Gastroesophageal sphincter (tissue), 4 donors: Measurements from ENCODE around the gene PDE5A. TPM values are rescaled to one million over a fixed set of nuclear protein-coding genes. Genes with fewer than 3 reads are reported as not detected.

Source experiments
- ATAC-seq: fragments of 150-250 bp; one replicate; pipeline ENCODE4 v1.9.1; 2016; ENCODE audit warnings: mild to moderate bottlenecking, moderate library complexity
- H3K27ac ChIP-seq, 4 donors: fragments of 200-600 bp; sonication (generic) in 3 of 4; 1 replicate in 3 of 4; 2 replicates in 1 of 4; pipeline ENCODE4 v1.5.1; 2016 to 2019
- H3K27me3 ChIP-seq: fragments of 200-600 bp; sonication (generic); one replicate; pipeline ENCODE4 v1.5.1; 2019
- H3K36me3 ChIP-seq, 2 donors: fragments of 200-600 bp; sonication (generic); one replicate each; pipeline ENCODE4 v1.5.1; 2019; ENCODE audit warnings: control low read depth in 1 of 2
- H3K4me1 ChIP-seq, 3 donors: fragments of 200-600 bp; sonication (generic); 1 replicate in 2 of 3; 2 replicates in 1 of 3; pipeline ENCODE4 v1.5.1; 2016 to 2019; ENCODE audit warnings: control low read depth in 2 of 3
- H3K4me3 ChIP-seq, 2 donors: fragments of 200-600 bp; sonication (generic); one replicate each; pipeline ENCODE4 v1.5.1; 2019; ENCODE audit warnings: mild to moderate bottlenecking in 1 of 2, moderate library complexity in 1 of 2
- H3K9me3 ChIP-seq, 3 donors: fragments of 200-600 bp; sonication (generic); one replicate each; pipeline ENCODE4 v1.5.1; 2017 to 2019; ENCODE audit warnings: control low read depth in 2 of 3
- EP300 ChIP-seq: sonication (generic); formaldehyde crosslinking; IDR thresholded peaks from one replicate; pipeline ENCODE4 v1.6.1; 2017; ENCODE audit warnings: antibody characterized with exemption, mild to moderate bottlenecking
- POLR2A ChIP-seq, 2 donors: fragments of 450-650 bp; IDR thresholded peaks; one replicate each; pipeline ENCODE4 v1.6.1; 2017; ENCODE audit warnings: antibody characterized with exemption in 2 of 2, mild to moderate bottlenecking in 2 of 2, moderate library complexity in 1 of 2
- POLR2AphosphoS5 ChIP-seq: sonication (generic); formaldehyde crosslinking; IDR thresholded peaks from one replicate; pipeline ENCODE4 v1.6.1; 2017; ENCODE audit warnings: antibody characterized with exemption
- WGBS, 2 donors: methylation state at CpG; one replicate each; pipeline ENCODE4 v1.1.5; 2018; ENCODE audit warnings: low coverage in 1 of 2; 5-methylcytosine and 5-hydroxymethylcytosine counted together
- total RNA-seq, 4 donors: library from RNA; depleted of rRNA; stranded (reverse); fragments of >200 nt; gene quantifications; one replicate each; pipeline ENCODE4 v1.1.0, GENCODE V29; 2016
- TF ChIP-seq, protein P1 (sequence below), 4 experiments: fragments of 200-600 bp in 2 of 4; fragments of 450-650 bp in 2 of 4; sonication (generic) in 1 of 4; IDR thresholded peaks; one replicate each; pipeline ENCODE4 v1.5.1; 2017 to 2019; ENCODE audit warnings: antibody characterized with exemption in 4 of 4, mild to moderate bottlenecking in 2 of 4, moderate library complexity in 2 of 4

The PDE5A gene
- total RNA-seq, 4 donors from 2014 or later: 126 to 358 (median 212) TPM

DNA sequence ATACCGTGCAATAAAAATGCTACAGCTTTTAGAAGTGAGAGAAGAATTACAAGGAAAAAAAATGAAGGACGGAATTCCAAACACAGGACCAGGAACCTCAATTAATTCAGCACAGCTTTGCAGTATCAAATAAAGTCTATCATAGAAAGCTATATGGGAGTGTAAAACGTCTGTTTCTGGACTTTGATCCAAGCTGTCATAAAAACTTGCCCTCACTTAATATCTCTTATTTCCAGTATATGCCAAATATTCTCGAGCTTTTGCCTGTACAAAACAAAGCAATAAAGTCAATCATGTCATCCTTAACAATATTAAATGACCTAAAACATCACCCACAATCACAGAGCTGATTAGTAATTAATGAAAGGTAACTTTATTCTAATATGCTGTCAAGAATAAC lies 4.2 kb downstream of the PDE5A start:
- WGBS, 2 donors: 12 to 19% methylated on average over 4 of the region's 4 CpGs
- no peak for ATAC-seq
- H3K4me3 ChIP-seq: peak overlapping the region; percentile 75 to 84

DNA sequence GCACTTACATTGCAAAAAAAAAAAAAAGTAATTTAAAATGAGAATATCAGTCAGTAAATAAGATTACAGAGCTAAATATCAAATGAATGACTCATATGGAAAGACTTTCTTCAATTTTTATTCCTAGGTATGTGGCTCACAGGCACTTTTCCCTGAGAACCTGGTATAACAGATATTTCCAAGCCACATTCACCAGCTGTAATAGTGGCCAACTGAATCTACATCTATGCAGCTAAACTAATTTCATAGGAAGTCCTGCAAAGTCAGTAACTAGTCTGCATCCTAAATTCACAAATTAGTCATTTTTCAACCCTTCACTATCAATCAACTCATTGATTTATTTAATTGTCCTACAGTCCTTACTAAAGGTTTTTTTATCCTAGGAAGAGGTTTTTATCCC lies 5.6 kb downstream of the PDE5A start:
- TF ChIP-seq POLR2A (IDR thresholded peaks at IDR 0.05) (no peak), POLR2AphosphoS5 (no peak), EP300 (no peak)
- TF ChIP-seq, protein P1, sequence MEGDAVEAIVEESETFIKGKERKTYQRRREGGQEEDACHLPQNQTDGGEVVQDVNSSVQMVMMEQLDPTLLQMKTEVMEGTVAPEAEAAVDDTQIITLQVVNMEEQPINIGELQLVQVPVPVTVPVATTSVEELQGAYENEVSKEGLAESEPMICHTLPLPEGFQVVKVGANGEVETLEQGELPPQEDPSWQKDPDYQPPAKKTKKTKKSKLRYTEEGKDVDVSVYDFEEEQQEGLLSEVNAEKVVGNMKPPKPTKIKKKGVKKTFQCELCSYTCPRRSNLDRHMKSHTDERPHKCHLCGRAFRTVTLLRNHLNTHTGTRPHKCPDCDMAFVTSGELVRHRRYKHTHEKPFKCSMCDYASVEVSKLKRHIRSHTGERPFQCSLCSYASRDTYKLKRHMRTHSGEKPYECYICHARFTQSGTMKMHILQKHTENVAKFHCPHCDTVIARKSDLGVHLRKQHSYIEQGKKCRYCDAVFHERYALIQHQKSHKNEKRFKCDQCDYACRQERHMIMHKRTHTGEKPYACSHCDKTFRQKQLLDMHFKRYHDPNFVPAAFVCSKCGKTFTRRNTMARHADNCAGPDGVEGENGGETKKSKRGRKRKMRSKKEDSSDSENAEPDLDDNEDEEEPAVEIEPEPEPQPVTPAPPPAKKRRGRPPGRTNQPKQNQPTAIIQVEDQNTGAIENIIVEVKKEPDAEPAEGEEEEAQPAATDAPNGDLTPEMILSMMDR (IDR thresholded peaks at IDR 0.05): no peak
- ATAC-seq: no peak
- Histone ChIP-seq H3K36me3 (no peaks in the 10 kb centered on the region), H3K4me1 (peaks cover 3 to 64% (median 10%) of the 10 kb centered on the region in 3 donors), H3K9me3 (no peaks in the 10 kb centered on the region), H3K27me3 (no peaks in the 10 kb centered on the region), H3K27ac (peak overlapping the region; percentile 68 to 99 (median 85)), H3K4me3 (peak overlapping the region; percentile 75 to 84)

More for the DNA sequence above, 4.2 kb downstream of the PDE5A start:
- Histone ChIP-seq H3K36me3 (no peaks in the 10 kb centered on the region), H3K9me3 (no peaks in the 10 kb centered on the region), H3K27ac (peak overlapping the region; percentile 68 to 99 (median 95)), H3K27me3 (no peaks in the 10 kb centered on the region), H3K4me1 (peaks cover 3 to 55% (median 6%) of the 10 kb centered on the region in 3 donors)
- TF ChIP-seq EP300 (no peak), POLR2A (IDR thresholded peaks at IDR 0.05) (no peak), POLR2AphosphoS5 (no peak)
- TF ChIP-seq, protein P1 (IDR thresholded peaks at IDR 0.05): no peak

DNA sequence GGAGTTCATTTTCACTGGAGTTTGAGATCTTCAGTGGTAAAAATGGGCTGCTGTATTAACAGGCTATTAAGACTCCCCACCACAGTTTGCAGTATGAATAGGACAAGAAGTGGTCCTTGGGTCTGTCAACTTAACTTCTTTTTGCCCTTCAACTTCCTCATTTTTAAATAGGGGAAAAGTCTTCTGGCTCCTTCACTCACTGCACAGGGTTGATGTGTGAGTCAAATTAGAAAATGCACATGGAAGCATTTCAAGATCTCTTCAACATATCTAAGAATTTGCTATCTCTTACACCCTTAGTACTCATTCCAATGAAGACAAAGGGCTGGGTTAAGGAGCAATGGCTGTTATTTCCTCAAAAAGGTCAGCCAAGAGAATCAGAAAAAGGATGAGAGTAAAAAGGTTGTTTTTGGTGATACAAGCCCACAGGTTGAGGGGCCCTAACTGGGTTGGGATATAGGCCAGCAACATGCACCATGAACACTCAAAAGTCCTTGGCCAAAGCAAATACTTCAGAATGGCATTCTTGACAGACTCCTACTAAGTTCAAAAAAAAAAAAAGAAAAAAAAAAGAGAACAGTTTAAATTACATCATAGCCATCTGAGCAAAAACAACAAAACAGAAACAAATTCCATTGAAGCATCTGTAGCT lies 13.4 kb downstream of the PDE5A start:
- Histone ChIP-seq H3K4me3 (no peak overlapping the region), H3K9me3 (no peaks in the 10 kb centered on the region), H3K27me3 (no peaks in the 10 kb centered on the region), H3K36me3 (no peaks in the 10 kb centered on the region), H3K4me1 (peaks cover 3 to 87% (median 19%) of the 10 kb centered on the region in 3 donors), H3K27ac (peak overlapping the region; percentile 24 to 99 (median 57))
- no peak for ATAC-seq
- TF ChIP-seq POLR2AphosphoS5 (no peak), POLR2A (IDR thresholded peaks at IDR 0.05) (no peak), EP300 (no peak)
- TF ChIP-seq, protein P1 (IDR thresholded peaks at IDR 0.05): no peak

DNA sequence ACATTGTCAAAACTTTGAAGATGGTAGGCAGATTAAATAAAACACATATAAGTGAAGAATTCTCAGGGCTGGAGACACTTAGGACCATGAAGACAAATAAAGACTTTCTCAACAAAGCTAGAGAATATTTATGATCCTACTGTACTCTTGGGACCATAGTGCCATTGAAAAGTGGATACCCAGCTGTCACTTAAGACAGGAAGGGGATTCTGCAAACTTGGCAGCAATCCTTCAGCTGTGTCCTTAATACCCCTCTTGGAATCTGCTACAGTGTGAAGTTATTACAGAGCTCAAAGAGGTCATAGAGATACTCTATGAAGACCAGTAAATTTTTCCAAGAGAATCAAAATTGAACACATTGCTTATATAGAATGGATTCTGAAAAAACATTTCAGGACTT lies 24.3 kb downstream of the PDE5A start:
- TF ChIP-seq EP300: no peak
- TF ChIP-seq, protein P1 (IDR thresholded peaks at IDR 0.05): no peak
- no peak for TF ChIP-seq POLR2AphosphoS5
- no peak for TF ChIP-seq POLR2A (IDR thresholded peaks at IDR 0.05)
- Histone ChIP-seq H3K4me3 (no peak overlapping the region), H3K9me3 (no peaks in the 10 kb centered on the region), H3K27ac (peak overlapping the region in 3 of 4 donors; percentile 0 to 54 (median 37)), H3K27me3 (no peaks in the 10 kb centered on the region), H3K4me1 (peaks cover 0 to 79% (median 13%) of the 10 kb centered on the region in 3 donors), H3K36me3 (peaks cover 0 to 18% of the 10 kb centered on the region in 2 donors)
- ATAC-seq: no peak

DNA sequence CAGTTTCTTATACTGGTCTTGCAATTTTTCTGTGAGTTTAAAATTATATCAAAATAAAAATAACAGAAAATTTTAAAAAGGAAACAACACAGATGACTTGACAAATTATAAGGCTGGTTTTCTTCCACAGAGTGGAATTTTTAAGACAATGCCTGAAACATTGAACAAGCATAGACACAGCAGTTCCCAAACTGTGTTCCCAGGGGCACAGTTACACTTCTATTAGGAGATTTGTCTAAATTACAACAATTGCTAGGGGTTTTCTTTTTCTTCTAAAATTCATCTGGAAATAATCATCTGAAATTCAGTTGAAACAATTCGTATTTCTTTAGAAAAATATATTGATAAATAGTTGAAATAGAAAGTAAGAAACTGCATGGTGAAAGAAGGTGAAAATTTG lies 26.2 kb downstream of the PDE5A start:
- H3K36me3 ChIP-seq: peaks cover 0 to 18% of the 10 kb centered on the region in 2 donors
- H3K27me3 ChIP-seq: no peaks in the 10 kb centered on the region
- TF ChIP-seq POLR2AphosphoS5: no peak
- TF ChIP-seq, protein P1 (IDR thresholded peaks at IDR 0.05): no peak
- no peak for TF ChIP-seq POLR2A (IDR thresholded peaks at IDR 0.05)
- no peak for TF ChIP-seq EP300
- peak overlapping the region; percentile 18 to 54 (median 28) for H3K27ac ChIP-seq
- peaks cover 0 to 81% (median 13%) of the 10 kb centered on the region in 3 donors for H3K4me1 ChIP-seq
- no peak overlapping the region for H3K4me3 ChIP-seq
- ATAC-seq: no peak
- peaks cover 0 to 5% (median 0%) of the 10 kb centered on the region in 3 donors for H3K9me3 ChIP-seq
- 22 to 50% methylated on average over 1 of the region's 1 CpG for WGBS, 2 donors
